ENCODE data around the gene AFAP1L2.
"Not testable (repeated sequence)": the region's sequence is repeated elsewhere in the genome, so short reads cannot be mapped to it uniquely, and the experiment has no call there.

The AFAP1L2 gene

DNA sequence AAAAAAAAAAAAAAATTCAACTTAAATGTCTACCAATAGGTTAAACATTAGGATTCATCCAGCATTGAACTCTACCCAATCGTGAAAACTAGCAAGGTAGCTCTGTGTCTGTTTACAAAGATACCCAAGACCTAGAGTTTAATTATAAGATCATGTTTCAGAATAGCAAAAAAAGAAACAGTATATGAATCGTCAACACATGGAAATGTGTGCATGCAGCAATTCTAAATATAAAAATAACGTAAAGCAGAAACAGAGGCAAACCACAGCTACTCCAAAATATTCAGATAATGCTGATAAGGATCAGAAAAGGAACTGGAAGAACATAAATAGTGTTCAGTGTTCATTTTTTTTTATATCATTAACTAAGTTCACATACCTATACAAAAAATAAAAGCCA is 68.7 kb downstream of the AFAP1L2 start:
- no peak for DNase-seq (ENCODE audit: low spot score)

DNA sequence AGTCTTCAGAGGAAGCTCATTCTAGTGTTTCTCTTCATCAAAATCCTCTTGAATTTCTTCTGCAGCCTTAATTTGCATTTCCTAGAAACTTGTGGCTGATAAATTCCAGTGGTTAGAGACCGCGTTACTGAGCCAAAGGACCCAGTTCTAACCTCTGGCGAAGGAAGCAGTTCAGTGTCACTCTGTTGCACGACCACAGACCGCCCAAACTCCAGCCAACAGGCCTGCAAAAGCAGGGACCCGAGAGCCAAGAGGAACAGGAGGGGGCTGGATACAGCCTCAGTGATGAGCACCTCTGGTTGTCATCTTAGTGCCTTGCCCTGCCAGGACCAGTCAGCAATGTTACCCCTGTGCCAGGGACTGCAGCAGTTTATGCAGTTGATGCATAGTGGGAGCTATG is 70.0 kb downstream of the AFAP1L2 start:
- DNase-seq (ENCODE audit: low spot score) = no peak

DNA sequence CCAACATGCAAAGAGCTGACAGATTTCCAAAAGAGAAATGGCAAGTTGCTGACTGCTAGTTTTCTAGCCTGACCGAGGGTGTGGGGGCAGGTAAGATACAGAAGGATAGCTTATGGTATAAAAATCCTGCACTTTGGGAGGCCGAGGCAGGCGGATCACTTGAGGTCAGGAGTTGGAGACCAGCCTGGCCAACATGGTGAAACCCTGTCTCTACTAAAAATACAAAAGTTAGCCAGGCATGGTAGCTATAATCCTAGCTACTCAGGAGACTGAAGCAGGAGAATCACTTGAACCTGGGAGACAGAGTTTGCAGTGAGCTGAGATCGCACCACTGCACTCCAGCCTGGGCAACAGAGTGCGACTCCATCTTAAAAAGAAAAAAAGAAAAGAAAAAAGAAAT is 70.9 kb downstream of the AFAP1L2 start:
- DNase-seq (ENCODE audit: low spot score) = not testable (repeated sequence)

DNA sequence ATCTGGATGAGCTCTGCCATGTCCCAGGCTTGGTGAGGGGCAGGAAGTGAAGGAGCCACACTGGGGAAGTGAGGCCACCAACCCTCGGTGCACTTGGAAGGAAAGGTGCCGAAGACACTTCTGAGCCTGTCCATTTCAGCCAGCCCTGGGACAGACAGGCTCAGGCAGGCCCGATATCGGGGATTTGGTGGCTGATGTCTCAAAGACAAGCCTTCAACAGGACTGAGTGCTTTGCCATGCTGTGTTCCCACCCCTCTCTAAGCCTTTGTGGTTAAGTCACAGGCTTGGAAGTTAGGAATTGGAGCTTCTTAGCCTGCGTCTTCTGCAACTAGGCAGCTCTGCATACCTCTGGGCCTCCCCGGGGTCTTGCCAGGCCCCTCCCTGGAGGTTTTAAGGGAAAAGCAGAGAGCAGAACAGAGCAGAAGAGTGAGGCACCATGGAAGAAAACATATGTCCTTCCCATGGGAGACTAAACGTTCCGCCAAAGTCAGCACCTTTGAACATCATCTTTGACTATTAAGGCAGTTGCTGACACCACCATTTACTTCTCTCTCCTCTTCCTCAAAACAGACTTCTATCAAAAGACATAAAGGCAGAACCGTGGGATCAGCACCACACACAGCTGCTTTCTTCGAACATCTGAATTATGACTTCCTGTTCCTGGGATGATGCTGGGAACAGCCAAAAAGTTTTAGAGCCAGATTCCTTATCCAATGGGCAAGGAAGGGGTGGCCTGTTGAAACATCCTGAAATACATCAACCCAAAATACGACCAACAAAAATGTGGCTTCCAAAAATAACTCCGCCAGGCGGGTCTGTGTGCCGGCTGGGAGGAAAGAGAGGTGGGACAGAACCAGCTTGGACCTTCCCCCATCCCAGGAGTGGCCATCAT is 71.8 kb downstream of the AFAP1L2 start:
- DNase-seq (ENCODE audit: low spot score) = no peak

DNA sequence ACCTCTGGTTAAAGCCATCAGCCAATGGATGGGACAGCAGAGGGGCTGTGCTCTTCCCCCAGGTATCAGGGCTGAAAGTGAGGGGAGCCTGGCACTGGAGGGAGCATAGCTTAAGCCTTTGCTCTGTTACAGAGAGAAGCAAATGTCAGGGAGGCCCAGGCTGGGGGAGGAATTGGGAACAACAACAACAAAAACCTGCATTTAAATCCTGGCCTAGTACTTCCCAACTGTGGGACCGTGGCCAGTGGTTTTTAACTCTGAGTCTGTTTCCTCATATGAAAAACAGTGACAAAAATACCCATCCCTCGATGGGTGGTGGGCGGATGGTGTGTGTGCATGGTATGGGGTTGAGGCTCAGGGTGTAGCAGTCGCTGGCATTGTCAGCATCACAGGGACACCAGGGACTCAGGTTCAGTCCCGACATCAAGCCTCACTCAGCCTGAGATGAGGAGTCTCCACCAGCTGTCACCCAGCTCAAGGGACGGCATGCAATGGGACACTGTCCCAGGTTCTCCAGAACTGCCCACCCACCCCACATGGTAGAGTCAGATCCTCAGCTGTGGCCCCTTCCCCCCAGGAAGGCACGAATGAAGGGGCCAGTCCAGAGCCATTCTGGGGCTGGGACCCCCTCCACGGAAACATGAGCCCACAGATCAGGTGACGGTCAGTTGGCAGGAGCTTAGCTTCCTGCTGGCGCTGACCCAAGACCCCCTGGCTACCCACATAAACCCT is 74.5 kb downstream of the AFAP1L2 start:
- no peak for DNase-seq (ENCODE audit: low spot score)

DNA sequence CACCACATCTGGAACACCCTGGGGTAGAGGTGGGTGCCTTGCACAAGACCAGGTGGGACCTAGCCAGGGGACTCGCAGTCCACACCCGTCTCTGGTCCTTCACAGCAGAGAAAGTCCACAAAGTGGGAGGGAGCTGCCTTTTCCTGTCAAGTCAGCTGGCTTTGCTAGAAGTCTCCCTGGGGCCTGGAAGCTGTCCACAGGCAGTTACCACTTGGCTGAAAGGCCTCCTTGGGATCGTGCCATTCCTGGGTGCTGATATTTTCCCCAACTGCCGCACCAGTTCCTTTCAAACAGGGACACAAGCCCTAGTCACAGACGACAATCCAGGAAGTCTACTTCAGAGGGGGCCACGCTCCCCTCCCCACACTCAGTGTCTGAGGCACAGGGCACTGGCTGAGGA is 75.4 kb downstream of the AFAP1L2 start:
- DNase-seq (ENCODE audit: low spot score) = no peak

DNA sequence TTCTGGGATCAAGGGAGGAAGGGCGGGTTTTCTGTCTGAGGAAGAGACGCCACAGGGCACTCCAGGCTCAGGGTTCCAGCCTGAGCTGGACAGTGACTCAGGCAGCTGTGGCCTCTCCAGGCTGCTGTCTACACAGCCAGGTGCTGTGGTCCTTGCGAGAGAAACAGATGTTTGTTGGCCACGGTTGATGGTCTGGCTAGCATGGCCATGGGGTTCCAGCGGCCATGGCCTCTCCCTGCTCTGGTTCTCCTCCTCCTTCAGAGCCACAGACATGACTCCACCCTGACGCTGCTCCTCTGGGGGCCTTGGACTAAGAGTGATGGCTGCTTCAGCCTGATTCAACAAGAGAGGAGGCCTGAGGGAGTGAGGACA is 75.9 kb downstream of the AFAP1L2 start:
- DNase-seq (ENCODE audit: low spot score) = no peak

DNA sequence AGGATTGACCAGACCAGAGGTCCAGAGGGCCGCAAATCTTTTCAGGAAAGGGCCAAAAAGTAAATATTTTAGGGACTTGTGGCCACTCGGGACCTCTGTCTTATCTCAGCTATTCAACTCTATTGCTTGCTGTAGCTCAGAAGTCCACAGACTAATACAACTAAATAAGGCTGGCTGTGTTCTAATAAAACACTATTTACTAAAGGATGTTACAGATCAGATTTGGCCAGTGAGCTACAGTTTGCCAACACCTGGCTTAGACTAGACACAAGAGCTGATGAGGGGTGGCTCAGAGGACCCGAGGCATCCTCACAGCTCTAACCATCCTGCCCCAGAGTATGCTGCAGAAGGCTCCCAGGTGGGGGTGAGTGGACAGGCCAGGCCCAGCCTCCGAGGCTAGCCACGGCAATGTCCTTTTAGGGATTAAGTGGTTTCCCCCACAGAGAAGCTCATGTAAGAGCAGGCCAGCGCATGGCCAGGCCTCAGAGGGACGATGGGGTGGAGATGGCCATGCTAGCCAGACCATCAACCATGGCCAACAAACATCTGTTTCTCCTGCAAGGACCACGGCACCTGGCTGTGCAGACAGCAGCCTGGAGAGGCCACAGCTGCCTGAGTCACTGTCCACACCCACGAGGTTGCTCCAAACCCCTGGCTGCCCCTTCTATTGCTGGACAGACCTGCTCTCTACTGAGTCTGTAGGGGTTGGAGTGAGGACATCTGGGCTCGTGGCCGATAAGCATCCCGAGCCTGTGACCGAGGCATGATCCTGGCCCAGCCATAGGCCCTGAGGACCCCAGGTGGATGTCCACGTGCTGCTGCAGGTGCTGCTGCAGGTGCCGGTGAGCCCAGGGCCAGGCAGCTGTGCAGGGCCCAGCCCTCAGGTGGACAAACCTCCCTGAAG is 76.5 kb downstream of the AFAP1L2 start:
- DNase-seq (ENCODE audit: low spot score) = no peak

DNA sequence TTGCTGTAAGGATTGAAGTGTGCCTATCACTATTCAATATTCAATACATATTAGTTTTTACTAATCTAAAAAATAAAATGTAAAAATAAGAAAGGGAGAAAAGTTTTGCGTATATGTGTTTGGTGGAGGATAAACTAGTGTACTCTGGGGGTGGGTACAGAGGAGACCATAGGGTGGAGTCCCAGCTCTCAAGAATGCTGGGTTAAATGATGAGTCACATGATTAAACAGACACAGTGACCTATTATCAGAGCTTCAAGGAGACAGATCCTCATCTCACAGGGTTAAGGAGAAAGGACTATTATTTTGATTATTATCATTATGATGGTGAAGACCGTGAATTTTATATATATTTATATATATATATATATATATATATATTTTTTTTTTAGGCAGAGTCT is 77.5 kb downstream of the AFAP1L2 start:
- DNase-seq (ENCODE audit: low spot score) = no peak

DNA sequence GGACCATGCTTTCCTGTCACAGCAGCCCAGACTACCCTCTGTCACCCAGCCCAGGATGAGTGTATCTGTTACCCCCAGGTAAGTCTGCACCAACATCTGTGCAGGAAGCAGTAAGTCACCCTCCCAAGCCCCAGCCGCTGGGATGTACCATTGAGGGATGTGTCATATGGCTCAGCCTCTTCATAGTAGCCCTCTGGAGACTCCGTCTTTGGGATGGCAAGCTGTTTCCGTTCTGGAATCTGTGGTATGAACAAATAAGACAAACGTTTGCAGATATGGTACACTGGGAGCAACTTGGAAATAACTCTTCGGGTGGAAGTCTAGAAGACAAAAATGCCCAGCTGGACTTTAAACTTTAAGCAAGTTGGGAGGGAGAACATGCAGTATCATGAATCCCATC is 81.3 kb downstream of the AFAP1L2 start:
- no peak for DNase-seq (ENCODE audit: low spot score)

DNA sequence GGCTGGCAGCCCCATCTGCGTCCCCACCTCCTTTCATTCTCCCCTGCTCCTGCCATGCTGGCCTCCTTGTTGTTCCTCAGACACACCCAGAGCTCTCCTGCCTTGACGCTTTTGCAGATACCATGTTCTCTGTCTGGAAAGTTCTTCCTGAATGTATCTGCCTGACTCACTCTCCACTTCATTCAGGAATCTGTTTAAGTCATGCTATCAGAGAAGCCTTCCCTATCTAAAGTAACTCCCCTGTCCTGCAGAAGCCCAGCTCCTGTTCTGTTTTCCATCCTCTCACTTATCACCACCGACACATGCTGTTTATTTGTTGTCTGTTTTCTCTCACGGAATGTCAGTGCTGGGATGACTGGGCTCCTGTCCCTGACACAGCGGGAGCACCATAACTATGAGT is 82.0 kb downstream of the AFAP1L2 start:
- DNase-seq (ENCODE audit: low spot score) = no peak

DNA sequence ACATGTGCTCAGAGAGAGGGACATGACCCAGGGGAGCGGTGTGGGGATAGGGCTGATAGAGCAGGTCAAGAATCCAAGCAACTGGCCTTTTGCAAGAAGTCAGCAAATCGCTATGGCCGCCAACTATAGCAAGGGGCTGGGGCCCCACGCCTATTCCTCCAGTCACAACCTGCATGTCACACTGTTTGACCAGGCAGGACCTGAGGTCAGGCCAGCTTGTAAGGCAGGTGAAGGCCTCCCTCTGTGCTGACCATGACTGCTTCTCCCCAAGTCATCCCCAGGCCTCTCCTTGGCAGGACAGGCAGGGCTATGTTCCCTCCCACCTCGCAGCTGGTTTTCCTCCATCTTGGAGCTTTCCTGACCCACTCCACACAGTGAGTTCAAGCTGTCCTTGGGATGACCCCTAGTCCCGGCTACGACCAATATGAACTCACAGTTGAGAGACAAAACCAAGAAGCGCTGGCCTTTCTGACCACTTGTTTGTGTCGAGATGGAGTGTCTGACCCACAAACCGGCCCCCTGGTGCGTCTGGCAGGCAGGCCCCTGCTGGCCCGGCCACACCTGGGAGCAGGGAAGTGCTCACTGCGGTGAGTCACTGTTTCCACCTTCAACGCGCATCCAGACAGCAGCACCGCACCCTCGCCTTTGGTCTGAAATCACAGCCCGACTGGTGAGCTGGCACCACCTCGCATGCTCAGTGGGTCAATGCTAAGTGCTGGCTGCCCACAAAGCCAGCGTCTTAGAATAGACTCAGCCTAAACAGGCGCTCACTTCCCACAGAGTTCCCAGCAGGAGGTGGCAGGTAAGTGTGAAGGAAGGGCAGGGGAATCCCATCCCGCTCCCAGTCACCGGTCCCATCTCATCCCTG is 83.8 kb downstream of the AFAP1L2 start:
- DNase-seq (ENCODE audit: low spot score) = peak; percentile 97

DNA sequence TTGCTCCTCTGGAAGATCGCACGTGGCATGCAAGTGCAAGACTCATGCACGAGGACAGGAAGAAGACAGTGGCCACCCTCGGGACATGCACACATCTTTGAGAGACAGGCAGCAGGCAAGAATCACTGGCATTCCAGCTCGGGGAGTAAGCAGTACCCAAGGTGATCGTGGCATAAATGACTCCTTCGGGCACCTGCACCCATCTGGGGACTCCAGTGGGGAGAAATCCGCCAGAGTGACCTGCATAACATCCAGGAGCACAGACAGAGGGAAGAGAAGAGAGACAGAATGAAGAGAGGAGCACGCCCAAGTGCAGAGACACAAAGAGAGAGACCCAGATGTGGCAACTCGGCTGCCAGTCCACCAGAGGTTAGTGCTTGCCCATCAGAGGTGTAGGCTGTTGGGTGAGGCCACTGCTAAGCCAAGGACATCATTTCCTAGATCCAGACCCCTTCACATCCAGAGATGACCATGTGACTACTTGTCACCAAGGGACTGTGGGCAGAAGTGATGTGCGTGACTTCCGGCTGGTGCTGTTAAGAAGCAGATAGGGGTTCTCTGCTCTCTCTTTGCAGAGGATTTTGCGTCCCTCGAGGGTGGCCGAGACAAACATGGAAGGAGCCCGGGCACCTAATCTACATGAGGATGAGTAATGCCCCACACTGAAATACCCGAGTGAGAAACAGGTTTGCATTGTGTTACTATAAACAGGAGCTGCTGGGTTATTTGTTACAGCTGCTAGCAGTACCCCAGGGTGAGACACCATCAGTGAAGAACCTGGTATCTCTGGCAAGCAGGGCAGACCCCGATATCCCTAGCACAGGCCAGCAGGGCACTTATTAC is 84.7 kb downstream of the AFAP1L2 start:
- no peak for DNase-seq (ENCODE audit: low spot score)

DNA sequence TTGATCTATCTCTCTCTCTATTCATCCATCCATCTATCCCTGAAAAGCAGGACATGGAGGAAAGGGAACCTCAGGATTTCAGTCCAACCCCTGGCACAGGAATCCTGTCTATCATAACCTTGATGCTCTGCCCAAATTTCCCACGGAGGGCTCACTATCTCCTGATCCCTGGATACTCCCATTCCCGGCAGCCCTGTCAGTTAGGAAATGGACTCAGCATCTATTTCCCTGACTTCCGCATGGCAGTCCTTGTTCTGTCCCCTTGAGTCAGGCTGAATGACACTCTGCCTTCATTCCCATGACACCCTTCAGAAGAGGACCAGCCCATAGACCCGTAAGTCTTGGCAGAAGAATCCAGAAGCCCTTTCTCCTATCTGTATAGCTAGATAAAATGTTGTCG is 87.6 kb downstream of the AFAP1L2 start:
- DNase-seq (ENCODE audit: low spot score) = no peak

DNA sequence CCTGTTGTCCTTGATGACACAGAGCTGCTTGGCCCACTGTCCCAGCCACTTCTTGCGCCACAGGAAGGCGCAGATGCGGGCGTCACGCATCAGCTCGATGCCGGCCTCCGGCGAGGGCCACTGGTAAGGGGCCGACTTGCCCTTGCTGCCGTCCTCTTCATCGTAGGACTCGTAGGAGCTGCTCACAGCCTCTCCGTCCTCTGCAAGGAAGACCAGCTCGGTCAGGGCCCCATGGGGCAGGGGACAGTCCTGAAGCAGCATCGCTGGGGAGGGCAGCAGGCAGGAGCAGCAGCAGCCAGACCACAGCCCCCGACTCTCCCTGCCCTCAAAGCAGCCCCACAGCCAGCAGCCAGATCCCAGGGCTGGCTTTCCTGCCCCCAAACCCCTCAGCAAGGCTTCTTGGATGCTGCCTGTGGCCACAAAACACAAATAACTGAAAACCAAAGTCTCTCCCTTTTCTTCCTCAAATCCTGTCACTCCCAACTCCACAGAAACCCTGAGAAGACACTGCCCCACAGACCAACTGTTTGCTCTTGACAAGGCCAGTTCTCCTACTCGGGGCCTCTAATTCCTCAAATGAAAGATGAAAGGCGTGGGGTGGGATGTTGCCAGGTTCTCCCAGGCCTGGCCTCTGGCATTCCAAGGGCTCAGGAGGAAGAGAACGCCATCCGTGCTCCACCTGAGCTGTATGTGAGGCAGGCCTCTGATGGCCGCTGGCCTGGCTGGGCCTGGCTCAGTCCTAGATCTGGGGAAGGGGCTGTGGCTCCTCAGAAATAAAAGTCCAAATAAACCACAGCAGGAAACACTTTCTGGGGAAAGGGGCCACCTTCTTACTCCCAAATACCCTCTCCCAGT is 88.5 kb downstream of the AFAP1L2 start:
- no peak for DNase-seq (ENCODE audit: low spot score)

DNA sequence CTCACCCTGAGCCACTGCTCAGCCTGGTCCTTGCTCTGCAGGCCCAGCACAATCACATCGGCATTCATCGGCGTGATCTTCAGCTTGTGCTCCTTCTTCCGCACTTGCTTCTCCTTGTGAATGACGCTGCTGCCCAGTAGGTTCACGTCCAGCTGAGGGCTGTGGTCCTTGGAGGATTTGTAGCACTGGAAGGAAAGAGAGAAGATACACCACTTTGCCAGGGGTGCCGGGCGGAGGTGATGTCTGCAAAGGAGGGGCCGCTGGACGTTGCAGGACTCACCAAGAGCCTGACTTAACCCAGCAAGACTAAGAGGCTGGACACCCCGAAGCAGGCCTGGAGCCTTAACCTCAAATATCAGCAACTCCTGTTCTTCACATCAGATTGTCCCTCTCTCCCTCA is 90.4 kb downstream of the AFAP1L2 start:
- no peak for DNase-seq (ENCODE audit: low spot score)

DNA sequence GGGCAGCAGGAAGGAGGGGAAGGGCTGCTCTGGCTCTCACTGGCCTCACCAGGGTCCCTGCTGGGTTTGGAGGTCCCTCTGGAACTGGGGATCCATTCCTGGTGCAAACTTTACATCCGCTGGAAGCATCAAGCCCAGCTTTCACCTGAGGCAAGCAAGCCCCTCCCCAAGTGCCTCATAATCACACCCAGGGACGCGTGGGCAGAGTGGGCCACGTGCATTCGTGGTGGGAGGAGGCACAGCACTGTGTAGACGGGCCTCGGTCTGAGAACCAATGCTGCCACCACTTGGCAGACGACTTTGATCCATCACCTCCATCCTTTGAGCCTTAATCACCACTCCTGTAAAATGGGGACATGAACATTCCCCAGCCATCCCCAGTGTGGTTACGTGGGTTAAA is 91.2 kb downstream of the AFAP1L2 start:
- no peak for DNase-seq (ENCODE audit: low spot score)

DNA sequence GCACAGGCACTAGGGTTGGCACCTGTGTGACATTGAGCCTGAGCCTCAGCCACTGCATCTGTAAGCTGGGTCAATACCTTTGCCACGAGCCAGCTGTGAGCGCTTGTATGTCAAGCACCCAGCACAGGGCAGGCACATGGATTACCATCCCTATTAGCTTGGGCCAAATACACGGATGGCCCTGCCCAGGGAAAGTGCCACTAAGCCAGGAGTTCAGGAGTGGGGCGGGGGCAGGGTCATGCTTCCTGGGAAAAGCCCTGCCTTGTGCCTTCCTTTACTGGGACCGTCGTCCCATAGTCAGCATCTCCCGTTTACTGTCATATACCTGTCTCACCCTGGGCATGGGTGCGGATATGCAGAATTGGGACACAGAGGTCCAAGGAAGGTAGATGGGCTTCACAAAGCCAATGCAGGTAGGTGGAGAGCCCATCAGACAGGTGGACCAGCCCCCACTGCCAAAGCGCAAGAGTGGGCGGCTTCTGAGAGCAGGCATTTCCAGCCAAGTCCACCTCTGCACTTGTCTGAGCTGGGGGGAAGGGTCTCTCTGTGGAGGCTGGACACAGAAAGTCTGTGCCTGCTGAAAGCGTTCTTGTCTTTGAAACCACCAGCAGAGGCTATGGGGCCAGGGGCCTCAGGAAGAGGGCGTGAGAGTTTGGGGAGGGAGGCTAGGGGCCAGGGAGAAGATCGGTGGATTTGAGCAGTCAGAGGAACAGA is 92.6 kb downstream of the AFAP1L2 start:
- no peak for DNase-seq (ENCODE audit: low spot score)

DNA sequence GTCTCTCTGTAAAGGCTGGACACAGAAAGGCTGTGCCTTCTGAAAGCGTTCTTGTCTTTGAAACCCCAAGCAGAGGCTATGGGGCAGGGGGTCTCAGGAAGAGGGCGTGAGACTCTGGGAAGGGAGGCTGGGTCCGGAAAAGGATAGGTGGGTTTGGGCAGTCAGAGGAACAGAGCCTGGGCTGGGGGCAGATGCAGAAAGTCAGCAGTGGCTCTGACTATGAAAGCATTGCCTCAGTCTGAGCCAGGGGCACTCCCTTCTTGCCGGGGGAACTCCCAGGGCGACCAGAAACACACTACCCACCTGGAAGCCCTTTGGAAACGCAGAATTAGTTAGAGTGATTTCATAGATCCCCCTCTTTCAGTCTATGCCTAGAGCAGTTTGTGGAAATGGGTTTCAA is 93.3 kb downstream of the AFAP1L2 start:
- no peak for DNase-seq (ENCODE audit: low spot score)
